ENCODE results near the gene MT1F.

DNA sequence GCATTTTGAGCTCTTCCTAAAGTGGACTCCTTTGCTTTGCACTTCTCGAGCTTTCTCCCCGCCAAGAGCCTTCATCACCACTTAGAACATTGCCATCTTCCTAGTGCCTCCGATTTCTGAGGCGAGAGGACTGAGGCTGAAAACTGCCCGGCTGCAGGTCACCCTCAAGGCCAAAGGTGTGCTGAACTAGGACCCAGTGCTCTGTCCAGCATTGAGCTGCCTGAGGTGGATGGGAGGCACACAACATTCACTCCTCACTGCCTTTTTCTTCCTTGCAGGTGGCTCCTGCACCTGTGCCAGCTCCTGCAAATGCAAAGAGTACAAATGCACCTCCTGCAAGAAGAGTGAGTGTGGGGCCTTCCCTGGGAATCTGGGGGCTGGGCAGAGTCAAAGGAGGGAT lies 13.9 kb upstream of the MT1F start:
- TF ChIP-seq, protein P1, sequence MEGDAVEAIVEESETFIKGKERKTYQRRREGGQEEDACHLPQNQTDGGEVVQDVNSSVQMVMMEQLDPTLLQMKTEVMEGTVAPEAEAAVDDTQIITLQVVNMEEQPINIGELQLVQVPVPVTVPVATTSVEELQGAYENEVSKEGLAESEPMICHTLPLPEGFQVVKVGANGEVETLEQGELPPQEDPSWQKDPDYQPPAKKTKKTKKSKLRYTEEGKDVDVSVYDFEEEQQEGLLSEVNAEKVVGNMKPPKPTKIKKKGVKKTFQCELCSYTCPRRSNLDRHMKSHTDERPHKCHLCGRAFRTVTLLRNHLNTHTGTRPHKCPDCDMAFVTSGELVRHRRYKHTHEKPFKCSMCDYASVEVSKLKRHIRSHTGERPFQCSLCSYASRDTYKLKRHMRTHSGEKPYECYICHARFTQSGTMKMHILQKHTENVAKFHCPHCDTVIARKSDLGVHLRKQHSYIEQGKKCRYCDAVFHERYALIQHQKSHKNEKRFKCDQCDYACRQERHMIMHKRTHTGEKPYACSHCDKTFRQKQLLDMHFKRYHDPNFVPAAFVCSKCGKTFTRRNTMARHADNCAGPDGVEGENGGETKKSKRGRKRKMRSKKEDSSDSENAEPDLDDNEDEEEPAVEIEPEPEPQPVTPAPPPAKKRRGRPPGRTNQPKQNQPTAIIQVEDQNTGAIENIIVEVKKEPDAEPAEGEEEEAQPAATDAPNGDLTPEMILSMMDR (IDR thresholded peaks at IDR 0.05): no peak
- TF ChIP-seq POLR2A (IDR thresholded peaks at IDR 0.05): no peak
